PFSK-1 (cell line): ENCODE data around the gene TCERG1.

Experiments used
- POLR2AphosphoS5 ChIP-seq: IDR thresholded peaks from 2 replicates; pipeline ENCODE4 v1.6.1; 2012; ENCODE audit warnings: low read depth, mild to moderate bottlenecking, control low read depth, low read length, moderate library complexity
- TAF1 ChIP-seq: IDR thresholded peaks from 2 replicates; pipeline ENCODE4 v1.6.1; 2012; ENCODE audit warnings: low read length, control low read depth, borderline replicate concordance; ENCODE audit not compliant: insufficient read depth
- TF ChIP-seq, protein P1 (sequence below), 2 experiments: IDR thresholded peaks; 2 replicates each; pipeline versions ENCODE4 v1.6.1 to v1.8.0; 2011 to 2012; ENCODE audit warnings: low read depth in 2 of 2, low read length in 2 of 2, control low read depth in 1 of 2, inconsistent platforms in 1 of 2, mild to moderate bottlenecking in 1 of 2, moderate library complexity in 1 of 2; ENCODE audit not compliant: insufficient read depth in 1 of 2

DNA sequence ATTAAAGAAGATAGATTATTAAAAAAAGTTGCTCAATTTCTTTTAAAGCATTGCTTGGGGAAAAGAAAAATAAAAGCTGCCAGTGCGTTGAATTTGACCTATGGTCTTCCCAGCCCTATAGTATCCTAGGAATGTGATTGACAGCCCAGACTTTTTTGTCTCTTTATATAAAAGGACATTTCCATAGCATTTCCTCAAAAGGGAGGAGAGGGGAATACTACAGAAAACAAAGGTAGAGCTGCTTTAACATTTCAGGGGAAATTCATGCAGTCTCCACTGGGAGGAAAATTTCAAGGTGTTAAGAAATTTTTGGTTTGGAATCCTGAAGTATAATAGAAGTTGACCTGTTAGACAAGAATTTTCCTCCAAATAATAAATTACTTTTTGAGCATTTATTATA is 86.7 kb downstream of the TCERG1 start:
- TF ChIP-seq, protein P1, sequence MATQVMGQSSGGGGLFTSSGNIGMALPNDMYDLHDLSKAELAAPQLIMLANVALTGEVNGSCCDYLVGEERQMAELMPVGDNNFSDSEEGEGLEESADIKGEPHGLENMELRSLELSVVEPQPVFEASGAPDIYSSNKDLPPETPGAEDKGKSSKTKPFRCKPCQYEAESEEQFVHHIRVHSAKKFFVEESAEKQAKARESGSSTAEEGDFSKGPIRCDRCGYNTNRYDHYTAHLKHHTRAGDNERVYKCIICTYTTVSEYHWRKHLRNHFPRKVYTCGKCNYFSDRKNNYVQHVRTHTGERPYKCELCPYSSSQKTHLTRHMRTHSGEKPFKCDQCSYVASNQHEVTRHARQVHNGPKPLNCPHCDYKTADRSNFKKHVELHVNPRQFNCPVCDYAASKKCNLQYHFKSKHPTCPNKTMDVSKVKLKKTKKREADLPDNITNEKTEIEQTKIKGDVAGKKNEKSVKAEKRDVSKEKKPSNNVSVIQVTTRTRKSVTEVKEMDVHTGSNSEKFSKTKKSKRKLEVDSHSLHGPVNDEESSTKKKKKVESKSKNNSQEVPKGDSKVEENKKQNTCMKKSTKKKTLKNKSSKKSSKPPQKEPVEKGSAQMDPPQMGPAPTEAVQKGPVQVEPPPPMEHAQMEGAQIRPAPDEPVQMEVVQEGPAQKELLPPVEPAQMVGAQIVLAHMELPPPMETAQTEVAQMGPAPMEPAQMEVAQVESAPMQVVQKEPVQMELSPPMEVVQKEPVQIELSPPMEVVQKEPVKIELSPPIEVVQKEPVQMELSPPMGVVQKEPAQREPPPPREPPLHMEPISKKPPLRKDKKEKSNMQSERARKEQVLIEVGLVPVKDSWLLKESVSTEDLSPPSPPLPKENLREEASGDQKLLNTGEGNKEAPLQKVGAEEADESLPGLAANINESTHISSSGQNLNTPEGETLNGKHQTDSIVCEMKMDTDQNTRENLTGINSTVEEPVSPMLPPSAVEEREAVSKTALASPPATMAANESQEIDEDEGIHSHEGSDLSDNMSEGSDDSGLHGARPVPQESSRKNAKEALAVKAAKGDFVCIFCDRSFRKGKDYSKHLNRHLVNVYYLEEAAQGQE (IDR thresholded peaks at IDR 0.05; ENCODE audit: insufficient read depth in 1 of 2, low read depth in 2 of 2, low read length in 2 of 2): no peak
- TF ChIP-seq TAF1 (no peak), POLR2AphosphoS5 (no peak)
